ENCODE measurements around the gene MC3R.
"Not testable (repeated sequence)": the region's sequence is repeated elsewhere in the genome, so short reads cannot be mapped to it uniquely, and the experiment has no call there.

Gene MC3R

GRCh38 chr20:56247954-56248782, at the start of gene MC3R:
Gene MC3R (plus strand): TSS chr20:56248732. CDS start chr20:56248844, 112 bp downstream.
- peak; percentile 14 to 21 for DNase-seq

- DNase-seq = no peak
These were observed 48.1 kb upstream of the MC3R start for GRCh38 chr20:56200456-56200855.

- DNase-seq = no peak
These were observed 45.9 kb upstream of the MC3R start for GRCh38 chr20:56202493-56203077.

GRCh38 chr20:56204206-56204605, 44.3 kb upstream of the MC3R start:
- DNase-seq = no peak

GRCh38 chr20:56205346-56205745, 43.2 kb upstream of the MC3R start:
- DNase-seq = no peak

GRCh38 chr20:56207656-56208055, 40.9 kb upstream of the MC3R start:
- DNase-seq = no peak

GRCh38 chr20:56208121-56208520, 40.4 kb upstream of the MC3R start:
- DNase-seq = no peak

GRCh38 chr20:56211051-56211450, 37.5 kb upstream of the MC3R start:
- no peak for DNase-seq

- DNase-seq = no peak
These were observed 36.4 kb upstream of the MC3R start for GRCh38 chr20:56212091-56212490.

GRCh38 chr20:56213321-56213720, 35.2 kb upstream of the MC3R start:
- no peak for DNase-seq

GRCh38 chr20:56215115-56215514, 33.4 kb upstream of the MC3R start:
- DNase-seq = no peak

- no peak for DNase-seq
These were observed 30.7 kb upstream of the MC3R start for GRCh38 chr20:56217829-56218228.

GRCh38 chr20:56221186-56221585, 27.3 kb upstream of the MC3R start:
- DNase-seq = not testable (repeated sequence)

- no peak for DNase-seq
These were observed 26.3 kb upstream of the MC3R start for GRCh38 chr20:56222201-56222600.

- no peak for DNase-seq
These were observed 25.6 kb upstream of the MC3R start for GRCh38 chr20:56222945-56223344.

GRCh38 chr20:56223352-56223751, 25.2 kb upstream of the MC3R start:
- DNase-seq = no peak

- DNase-seq = no peak
These were observed 20.5 kb upstream of the MC3R start for GRCh38 chr20:56228021-56228420.

- DNase-seq = no peak
These were observed 18.7 kb upstream of the MC3R start for GRCh38 chr20:56229812-56230211.

- DNase-seq = no peak
These were observed 14.4 kb upstream of the MC3R start for GRCh38 chr20:56234110-56234509.

- no peak for DNase-seq
These were observed 11.2 kb upstream of the MC3R start for GRCh38 chr20:56237335-56237734.

GRCh38 chr20:56244259-56244658, 4.3 kb upstream of the MC3R start:
- DNase-seq = no peak

GRCh38 chr20:56245761-56246160, 2.8 kb upstream of the MC3R start:
- no peak for DNase-seq

- peak in 1 of 2 experiments; percentile 13 for DNase-seq
These were observed 868 bp downstream of the MC3R start for GRCh38 chr20:56249244-56249955.

GRCh38 chr20:56249956-56250355, 1.4 kb downstream of the MC3R start:
- no peak for DNase-seq

All from stimulated activated CD4-positive, alpha-beta T cell treated with anti-CD3 and anti-CD28 coated beads, Interleukin-4, amount 100 ng/mL, for 4 hours (primary cell).